K562 (cell line): ENCODE results near the gene CMTM8. TPM values are rescaled to one million over a fixed set of nuclear protein-coding genes. Genes with fewer than 3 reads are reported as not detected.
A peak's percentile ranks its signal among the peaks of the same experiment; 100 is the strongest.

ENCODE experiments used
- ATAC-seq: fragments of 200-7000 bp; cut with Tn5 transposase; 3 replicates; pipeline ENCODE4 v1.9.1; 2020; ENCODE audit warnings: moderate library complexity
- BruUV-seq: library from RNA; stranded (reverse); fragments of 400-500 nt; replicated peaks from 2 replicates; lab custom pipeline; 2021; lab: Mats Ljungman, UMichigan
- CTCF ChIA-PET: fragments of 300-600 bp; formaldehyde crosslinking; extraction: SDS; loops from one replicate; lab custom pipeline; 2021; ENCODE audit warnings: low intra/inter-chr PET ratio; lab: Yijun Ruan, JAX
- POLR2A ChIA-PET: fragments of 300-600, 350-650 bp; sonication (Branson Sonifier 250); formaldehyde crosslinking; extraction: SDS; loops from one replicate; lab custom pipeline; 2021; ENCODE audit warnings: antibody characterized with exemption, inconsistent platforms; lab: Yijun Ruan, JAX
- DNase-seq, 4 experiments: peaks; one replicate each; pipeline versions ENCODE4 v3.0.0 to v3.0.0-alpha.2; 2011 to 2018; ENCODE audit warnings: low spot score in 3 of 4, mixed read lengths in 3 of 4; ENCODE audit errors: extremely low read depth in 1 of 4
- FAIRE-seq: peaks from 2 replicates; lab custom pipeline; 2011; peaks lifted over from hg19 to GRCh38; lab: Jason Lieb, UNC
- H2AFZ ChIP-seq: 2 replicates; pipeline ENCODE4 v1.6.0; 2011; ENCODE audit warnings: low read depth, low read length, control low read depth, inconsistent platforms
- H3K27ac ChIP-seq: fragments of 200-600 bp; 3 replicates; pipeline ENCODE4 v1.8.0; 2011; ENCODE audit warnings: low read depth, mild to moderate bottlenecking, control low read depth, inconsistent platforms, low read length, moderate library complexity, mixed read lengths; ENCODE audit errors: extremely low read depth
- H3K27me3 ChIP-seq, 2 experiments: fragments of 300-600 bp in 1 of 2; 2 replicates in 1 of 2; 3 replicates in 1 of 2; pipeline versions ENCODE4 v1.6.0 to v1.8.0; 2011; ENCODE audit warnings: inconsistent platforms in 2 of 2, low read length in 2 of 2, mild to moderate bottlenecking in 1 of 2, mixed read lengths in 1 of 2, moderate library complexity in 1 of 2; ENCODE audit not compliant: control insufficient read depth in 2 of 2, insufficient read depth in 2 of 2
- H3K36me3 ChIP-seq: fragments of 300-600 bp; 3 replicates; pipeline ENCODE4 v1.8.0; 2011; ENCODE audit warnings: mild to moderate bottlenecking, low read length, inconsistent platforms; ENCODE audit not compliant: control insufficient read depth, insufficient read depth
- H3K4me1 ChIP-seq, 2 experiments: fragments of 200-600 bp in 1 of 2; replicated peaks in 1 of 2; 2 replicates in 1 of 2; 3 replicates in 1 of 2; pipeline versions ENCODE4 v1.5.1 to v1.8.0; 2011; ENCODE audit warnings: inconsistent platforms in 2 of 2, low read length in 2 of 2, mild to moderate bottlenecking in 1 of 2, mixed read lengths in 1 of 2, moderate library complexity in 1 of 2; ENCODE audit not compliant: control insufficient read depth in 2 of 2, insufficient read depth in 2 of 2
- H3K4me2 ChIP-seq: 2 replicates; pipeline ENCODE4 v1.6.1; 2011; ENCODE audit warnings: low read length, control low read depth, inconsistent platforms, mixed read lengths; ENCODE audit not compliant: insufficient read depth
- H3K4me3 ChIP-seq: fragments of 200-600 bp; sonication (generic), shearing (Covaris generic); 2 replicates; pipeline ENCODE4 v1.5.1; 2016; ENCODE audit warnings: control low read depth, inconsistent platforms
- H3K79me2 ChIP-seq: fragments of 200-600 bp; 3 replicates; pipeline ENCODE4 v1.8.0; 2011; ENCODE audit warnings: low read length, inconsistent platforms; ENCODE audit not compliant: control insufficient read depth, insufficient read depth
- H3K9ac ChIP-seq, 2 experiments: 2 replicates each; pipeline versions ENCODE4 v1.6.0 to v1.6.1; 2011; ENCODE audit warnings: low read depth in 2 of 2, low read length in 2 of 2, control low read depth in 1 of 2, inconsistent platforms in 1 of 2, mild to moderate bottlenecking in 1 of 2, mixed read lengths in 1 of 2; ENCODE audit not compliant: insufficient read depth in 1 of 2
- H3K9me1 ChIP-seq: one replicate; pipeline ENCODE4 v1.6.0; 2011; ENCODE audit warnings: inconsistent platforms, mild to moderate bottlenecking, low read length, moderate library complexity; ENCODE audit not compliant: control insufficient read depth, insufficient read depth
- H3K9me3 ChIP-seq: replicated peaks from 2 replicates; pipeline ENCODE4 v1.5.1; 2011; ENCODE audit warnings: low read depth, low read length, inconsistent platforms; ENCODE audit not compliant: control insufficient read depth, insufficient read depth
- H4K20me1 ChIP-seq: replicated peaks from 2 replicates; pipeline ENCODE4 v1.6.1; 2011; ENCODE audit warnings: low read length, inconsistent platforms, mixed read lengths; ENCODE audit not compliant: control insufficient read depth, insufficient read depth
- CHD1 ChIP-seq: fragments of 200-600 bp; sonication (generic); IDR thresholded peaks from one replicate; pipeline ENCODE4 v1.6.1; 2012; ENCODE audit warnings: mild to moderate bottlenecking, moderate library complexity, low read length, inconsistent platforms
- TARDBP ChIP-seq: fragments of 450-650 bp; IDR thresholded peaks from 2 replicates; pipeline ENCODE4 v1.6.1; 2016
- ZNF134 ChIP-seq: fragments of 250-450 bp; sonication (Bioruptor Pico); conservative IDR thresholded peaks from 2 replicates; pipeline ENCODE4 v1.4.0; 2020
- ZNF408 ChIP-seq: fragments of 250-450 bp; sonication (Bioruptor Pico); IDR thresholded peaks from 2 replicates; pipeline ENCODE4 v1.4.0; 2020; ENCODE audit warnings: low read depth, mild to moderate bottlenecking, moderate library complexity
- WGBS: fragments of 100-300 bp; shearing (Covaris generic); methylation state at CpG from one replicate; pipeline ENCODE4 v1.1.6; 2016; ENCODE audit warnings: low coverage, mixed read lengths; ENCODE audit not compliant: insufficient coverage; ENCODE audit errors: missing lambda C conversion rate; 5-methylcytosine and 5-hydroxymethylcytosine counted together
- in situ Hi-C: fragments of 300-500 bp; cut with MboI; formaldehyde crosslinking; loops from 4 replicates; pipeline ENCODE4 v1.15.0; 2018; ENCODE audit warnings: inconsistent platforms, mixed read lengths
- intact Hi-C: fragments of 100-400 bp; cut with micrococcal nuclease; formaldehyde crosslinking; loops from 2 replicates; pipeline ENCODE4 v1.14.2; 2022
- polyA plus RNA-seq, 8 experiments: library from polyadenylated mRNA; depleted of rRNA in 4 of 8; stranded (reverse) in 5 of 8; unstranded in 3 of 8; fragments of >200 nt; fragmentation: Nextera tagmentation in 2 of 8; fragmentation: Illumina TruSeq in 1 of 8; extraction: Ambion mirVana in 2 of 8; extraction: Trizol in 1 of 8; gene quantifications; 2 replicates each; pipeline versions ENCODE4 v1.2.1 to v1.2.3, GENCODE V29; 2011 to 2014; ENCODE audit warnings: inconsistent platforms in 1 of 8, missing spikeins in 1 of 8
- total RNA-seq, 7 experiments: library from RNA; depleted of rRNA in 6 of 7; stranded (reverse); fragments of >200 nt in 6 of 7; fragmentation: Illumina TruSeq in 2 of 7; extraction: Trizol in 2 of 7; gene quantifications; 2 replicates each; pipeline versions ENCODE4 v1.2.1 to v1.2.3, GENCODE V29; 2011 to 2021; ENCODE audit warnings: low replicate concordance in 1 of 7

The CMTM8 gene
- total and polyA plus RNA-seq, 9 of the 15 experiments (the other 6 are each of a cell fraction or from before 2014, with no cell fraction given) = not detected

DNA sequence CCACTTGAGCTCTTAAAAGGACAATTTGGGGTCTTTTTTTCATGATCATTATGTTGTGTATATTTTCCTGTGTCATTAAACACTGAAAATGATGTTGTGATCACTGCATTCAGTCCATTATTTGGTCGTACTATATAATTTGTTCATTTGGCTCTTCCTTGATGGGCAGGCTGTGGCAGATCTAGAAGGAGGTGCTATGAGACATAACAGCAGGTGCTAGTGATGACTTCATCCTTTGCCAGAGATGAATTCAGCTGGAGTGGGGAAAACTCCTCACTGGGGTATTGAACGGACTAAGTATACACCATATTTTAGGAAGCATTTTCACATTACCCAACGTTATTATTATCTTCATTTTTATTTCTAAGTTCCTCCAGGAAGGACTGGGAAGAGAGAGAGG is 165.2 kb downstream of the CMTM8 start:
- no peak for DNase-seq
- intact Hi-C loops = no loop called here
- no peaks in the 10 kb centered on the region for H3K36me3 ChIP-seq
- H3K79me2 ChIP-seq = no peaks in the 10 kb centered on the region
- no TSS peak for BruUV-seq
- H4K20me1 ChIP-seq = no peaks in the 10 kb centered on the region; the same call in 1 of the 2 replicates
- peaks cover 0 to 6% of the 10 kb centered on the region in 2 experiments; a peak in 1 of 5 replicates for H3K4me1 ChIP-seq
- WGBS = 0% methylated on average over 3 of the region's 3 CpGs
- no peak for TF ChIP-seq ZNF408 (CRISPR knock-in tag)
- ATAC-seq = no peak
- in situ Hi-C loops = no loop called here
- CTCF ChIA-PET = no interaction called here
- POLR2A ChIA-PET = no interaction called here
- H2AFZ ChIP-seq = no peak overlapping the region
- H3K4me3 ChIP-seq = no peak overlapping the region
- H3K27ac ChIP-seq = no peak overlapping the region
- no peak overlapping the region for H3K4me2 ChIP-seq
- H3K9ac ChIP-seq = no peak overlapping the region
- no peaks in the 10 kb centered on the region for H3K9me3 ChIP-seq
- H3K9me1 ChIP-seq = no peaks in the 10 kb centered on the region
- FAIRE-seq = no peak
- peaks cover 33 to 43% of the 10 kb centered on the region in 2 experiments; a peak in 4 of 5 replicates for H3K27me3 ChIP-seq

DNA sequence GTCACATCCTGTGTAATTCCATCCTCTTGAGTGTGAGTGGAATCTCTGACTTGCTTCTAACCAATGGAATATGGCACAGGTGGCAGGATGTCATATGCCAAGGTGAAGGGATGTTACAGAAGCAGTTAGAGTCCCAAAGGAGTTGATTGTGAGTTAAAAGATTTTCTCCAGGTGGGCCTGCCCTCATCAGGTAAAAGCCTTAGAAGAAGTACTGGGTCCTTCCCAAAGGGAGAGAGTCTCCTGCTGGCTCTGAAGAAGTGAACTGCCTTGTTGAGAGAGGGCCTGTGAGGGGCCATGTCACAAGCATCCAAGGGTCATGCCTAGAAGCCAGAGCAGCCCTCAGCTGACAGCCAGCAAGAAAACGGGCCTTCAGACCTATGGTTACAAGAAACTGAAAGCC is 166.2 kb downstream of the CMTM8 start:
- no TSS peak for BruUV-seq
- H3K27ac ChIP-seq = no peak overlapping the region
- POLR2A ChIA-PET = no interaction called here
- TF ChIP-seq TARDBP (no peak), CHD1 (no peak), ZNF134 (peak; percentile 91)
- no peak overlapping the region for H2AFZ ChIP-seq
- 0% methylated on average over 1 of the region's 1 CpG for WGBS
- H3K9me1 ChIP-seq = no peaks in the 10 kb centered on the region
- H3K9me3 ChIP-seq = no peaks in the 10 kb centered on the region
- peaks cover 0 to 6% of the 10 kb centered on the region in 2 experiments; a peak in 1 of 5 replicates for H3K4me1 ChIP-seq
- in situ Hi-C loops (no loop called here), intact Hi-C loops (no loop called here)
- no peak overlapping the region for H3K4me2 ChIP-seq
- H4K20me1 ChIP-seq = no peaks in the 10 kb centered on the region; the same call in 1 of the 2 replicates
- no peaks in the 10 kb centered on the region for H3K79me2 ChIP-seq
- no peak overlapping the region for H3K4me3 ChIP-seq
- ATAC-seq = no peak
- H3K36me3 ChIP-seq = no peaks in the 10 kb centered on the region
- CTCF ChIA-PET = no interaction called here
- DNase-seq = no peak
- H3K9ac ChIP-seq = no peak overlapping the region
- FAIRE-seq = no peak
- H3K27me3 ChIP-seq = peaks cover 32 to 40% of the 10 kb centered on the region in 2 experiments; a peak in 4 of 5 replicates
